ENCODE measurements around the gene ABCC4. TPM values are rescaled to one million over a fixed set of nuclear protein-coding genes. Genes with fewer than 3 reads are reported as not detected.
A peak's percentile ranks its signal among the peaks of the same experiment; 100 is the strongest.

Gene ABCC4
- total RNA-seq, 4 donors from 2014 or later, result 2.5 to 12.6 (median 6.0) TPM

- Histone ChIP-seq H3K9me3 (no peaks in the 10 kb centered on the region), H3K27me3 (no peaks in the 10 kb centered on the region), H3K4me3 (no peak overlapping the region), H3K27ac (no peak overlapping the region), H3K4me1 (peaks cover 0 to 19% (median 0%) of the 10 kb centered on the region in 3 donors), H3K36me3 (no peaks in the 10 kb centered on the region)
- no peak for DNase-seq
- TF ChIP-seq, protein P1, sequence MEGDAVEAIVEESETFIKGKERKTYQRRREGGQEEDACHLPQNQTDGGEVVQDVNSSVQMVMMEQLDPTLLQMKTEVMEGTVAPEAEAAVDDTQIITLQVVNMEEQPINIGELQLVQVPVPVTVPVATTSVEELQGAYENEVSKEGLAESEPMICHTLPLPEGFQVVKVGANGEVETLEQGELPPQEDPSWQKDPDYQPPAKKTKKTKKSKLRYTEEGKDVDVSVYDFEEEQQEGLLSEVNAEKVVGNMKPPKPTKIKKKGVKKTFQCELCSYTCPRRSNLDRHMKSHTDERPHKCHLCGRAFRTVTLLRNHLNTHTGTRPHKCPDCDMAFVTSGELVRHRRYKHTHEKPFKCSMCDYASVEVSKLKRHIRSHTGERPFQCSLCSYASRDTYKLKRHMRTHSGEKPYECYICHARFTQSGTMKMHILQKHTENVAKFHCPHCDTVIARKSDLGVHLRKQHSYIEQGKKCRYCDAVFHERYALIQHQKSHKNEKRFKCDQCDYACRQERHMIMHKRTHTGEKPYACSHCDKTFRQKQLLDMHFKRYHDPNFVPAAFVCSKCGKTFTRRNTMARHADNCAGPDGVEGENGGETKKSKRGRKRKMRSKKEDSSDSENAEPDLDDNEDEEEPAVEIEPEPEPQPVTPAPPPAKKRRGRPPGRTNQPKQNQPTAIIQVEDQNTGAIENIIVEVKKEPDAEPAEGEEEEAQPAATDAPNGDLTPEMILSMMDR (IDR thresholded peaks at IDR 0.05), result no peak
- no peak for TF ChIP-seq POLR2A (IDR thresholded peaks at IDR 0.05)
- 21 to 51% methylated on average over 3 of the region's 3 CpGs for WGBS, 2 donors
- intact Hi-C loops (cut with DNase I), result no loop called here
Observed at GRCh38 chr13:95146486-95146885, 154.8 kb downstream of the ABCC4 start.

- Histone ChIP-seq H3K4me3 (no peak overlapping the region), H3K27ac (no peak overlapping the region), H3K27me3 (no peaks in the 10 kb centered on the region), H3K9me3 (no peaks in the 10 kb centered on the region), H3K36me3 (no peaks in the 10 kb centered on the region), H3K4me1 (peaks cover 0 to 14% (median 0%) of the 10 kb centered on the region in 3 donors)
- intact Hi-C loops (cut with DNase I), result no loop called here
- WGBS, 2 donors, result 73 to 100% methylated on average over 3 of the region's 3 CpGs
- no peak for DNase-seq
- TF ChIP-seq, protein P1 (IDR thresholded peaks at IDR 0.05), result no peak
- no peak for TF ChIP-seq POLR2A (IDR thresholded peaks at IDR 0.05)
Observed at GRCh38 chr13:95145587-95145986, 155.7 kb downstream of the ABCC4 start.

- TF ChIP-seq POLR2A (IDR thresholded peaks at IDR 0.05), result no peak
- TF ChIP-seq, protein P1 (IDR thresholded peaks at IDR 0.05), result no peak
- intact Hi-C loops (cut with DNase I), result no loop called here
- no peaks in the 10 kb centered on the region for H3K36me3 ChIP-seq
- H3K9me3 ChIP-seq, result no peaks in the 10 kb centered on the region
- no peak overlapping the region for H3K4me3 ChIP-seq
- DNase-seq, result no peak
- H3K4me1 ChIP-seq, result peaks cover 0 to 17% (median 0%) of the 10 kb centered on the region in 3 donors
- H3K27me3 ChIP-seq, result no peaks in the 10 kb centered on the region
- 86 to 89% methylated on average over 3 of the region's 3 CpGs for WGBS, 2 donors
- no peak overlapping the region for H3K27ac ChIP-seq
Observed at GRCh38 chr13:95140502-95140901, 160.7 kb downstream of the ABCC4 start.

- TF ChIP-seq, protein P1 (IDR thresholded peaks at IDR 0.05), result no peak
- TF ChIP-seq POLR2A (IDR thresholded peaks at IDR 0.05), result no peak
- Histone ChIP-seq H3K4me3 (no peak overlapping the region), H3K4me1 (peaks cover 0 to 17% (median 0%) of the 10 kb centered on the region in 3 donors)
Observed at GRCh38 chr13:95138876-95139585, 162.2 kb downstream of the ABCC4 start.

GRCh38 chr13:95137096-95137495 lies 164.2 kb downstream of the ABCC4 start:
- Histone ChIP-seq H3K27ac (peak overlapping the region; percentile 7 to 49 (median 15)), H3K9me3 (no peaks in the 10 kb centered on the region), H3K4me1 (peaks cover 0 to 17% (median 0%) of the 10 kb centered on the region in 3 donors), H3K27me3 (no peaks in the 10 kb centered on the region), H3K4me3 (no peak overlapping the region), H3K36me3 (no peaks in the 10 kb centered on the region)
- DNase-seq, result no peak
- WGBS, 2 donors, result 66 to 67% methylated on average over 3 of the region's 3 CpGs
- TF ChIP-seq POLR2A (IDR thresholded peaks at IDR 0.05), result no peak
- TF ChIP-seq, protein P1 (IDR thresholded peaks at IDR 0.05), result no peak
- intact Hi-C loops (cut with DNase I), result no loop called here

More at GRCh38 chr13:95138876-95139585, 162.2 kb downstream of the ABCC4 start:
- Histone ChIP-seq H3K27ac (no peak overlapping the region), H3K27me3 (no peaks in the 10 kb centered on the region), H3K9me3 (no peaks in the 10 kb centered on the region), H3K36me3 (no peaks in the 10 kb centered on the region)
- DNase-seq, result no peak
- 89 to 91% methylated on average over 10 to 11 of the region's 11 CpGs for WGBS, 2 donors
- intact Hi-C loops (cut with DNase I), result no loop called here
